ENCODE data around the gene CAPN13.

- TF ChIP-seq CTCF (IDR thresholded peaks at IDR 0.05) (peak in 3 of 7 experiments; percentile 13 to 45 (median 27)), EP300 (IDR thresholded peaks at IDR 0.05) (no peak)
These were observed at the start of gene CAPN13 for GRCh38 chr2:30807249-30807648.

Data from stomach (tissue), 4 donors.